ENCODE results near the gene DIABLO. TPM values are rescaled to one million over a fixed set of nuclear protein-coding genes. Genes with fewer than 3 reads are reported as not detected.

Gene DIABLO
- total RNA-seq, 1 experiment from 2014 or later, result 74.6 TPM

DNA sequence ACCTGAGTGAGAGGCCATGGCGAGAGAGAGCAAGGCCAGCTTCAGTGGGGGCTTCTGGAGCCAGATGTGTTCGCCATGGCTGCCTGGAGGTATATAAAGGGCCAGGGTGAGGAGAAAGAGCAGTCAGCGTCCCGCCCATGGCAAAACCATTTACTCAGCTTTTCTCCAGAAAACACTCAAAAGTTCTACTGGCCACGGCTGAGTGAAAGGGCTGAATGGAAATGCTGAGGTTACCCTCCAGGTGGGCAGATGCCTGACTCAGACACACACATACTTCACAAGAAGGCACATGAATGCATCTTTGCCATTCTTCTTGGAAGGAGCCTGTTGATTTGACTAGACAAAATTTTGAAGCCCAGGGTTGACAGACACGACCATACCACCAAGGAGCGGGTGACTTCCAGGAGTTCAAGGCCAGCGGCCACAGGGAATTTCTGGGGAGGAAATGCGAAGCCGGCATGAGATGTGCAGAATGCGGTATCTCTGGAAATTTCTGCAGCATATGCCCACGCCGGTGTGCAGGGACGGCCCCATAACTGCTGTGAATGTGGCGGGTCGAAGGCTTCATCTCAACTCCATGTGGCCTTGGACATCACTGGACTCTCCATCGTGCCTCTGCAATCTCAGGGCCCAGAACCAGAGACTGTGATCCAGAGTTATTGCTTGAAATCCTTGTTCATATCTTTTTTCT, 51.6 kb downstream of the DIABLO start, which contains the start of gene IL31:
Gene IL31, minus strand, starts transcription at position 67 of the 691 bp plus-strand sequence. Its CDS starts 49 bp downstream, at position 18.
- H3K36me3 Mint-ChIP-seq (ENCODE audit: insufficient read depth in 1 of 3, low read depth in 3 of 3), result no peaks in the 10 kb centered on the region; a peak in 1 of 7 replicates
- TF ChIP-seq, protein P1, sequence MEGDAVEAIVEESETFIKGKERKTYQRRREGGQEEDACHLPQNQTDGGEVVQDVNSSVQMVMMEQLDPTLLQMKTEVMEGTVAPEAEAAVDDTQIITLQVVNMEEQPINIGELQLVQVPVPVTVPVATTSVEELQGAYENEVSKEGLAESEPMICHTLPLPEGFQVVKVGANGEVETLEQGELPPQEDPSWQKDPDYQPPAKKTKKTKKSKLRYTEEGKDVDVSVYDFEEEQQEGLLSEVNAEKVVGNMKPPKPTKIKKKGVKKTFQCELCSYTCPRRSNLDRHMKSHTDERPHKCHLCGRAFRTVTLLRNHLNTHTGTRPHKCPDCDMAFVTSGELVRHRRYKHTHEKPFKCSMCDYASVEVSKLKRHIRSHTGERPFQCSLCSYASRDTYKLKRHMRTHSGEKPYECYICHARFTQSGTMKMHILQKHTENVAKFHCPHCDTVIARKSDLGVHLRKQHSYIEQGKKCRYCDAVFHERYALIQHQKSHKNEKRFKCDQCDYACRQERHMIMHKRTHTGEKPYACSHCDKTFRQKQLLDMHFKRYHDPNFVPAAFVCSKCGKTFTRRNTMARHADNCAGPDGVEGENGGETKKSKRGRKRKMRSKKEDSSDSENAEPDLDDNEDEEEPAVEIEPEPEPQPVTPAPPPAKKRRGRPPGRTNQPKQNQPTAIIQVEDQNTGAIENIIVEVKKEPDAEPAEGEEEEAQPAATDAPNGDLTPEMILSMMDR (conservative IDR thresholded peaks at IDR 0.05), result no peak
- H3K56ac ChIP-seq (ENCODE audit: insufficient read length, low read depth, low read length), result no peak within 1 kb of the TSS
- no peaks in the 10 kb centered on the region for H3K27me3 ChIP-seq (ENCODE audit: insufficient read depth, low read length)
- no peak for DNase-seq
- H4K20me1 ChIP-seq (ENCODE audit: control insufficient read depth, insufficient read depth, insufficient read length), result no peaks in the 10 kb centered on the region
- no peak within 1 kb of the TSS for H3T11ph ChIP-seq (ENCODE audit: low read length)
- H3K23ac ChIP-seq (ENCODE audit: insufficient read length, low read depth, low read length), result no peak within 1 kb of the TSS
- H3K4me1 Mint-ChIP-seq, result no peaks in the 10 kb centered on the region
- H3K79me1 ChIP-seq (ENCODE audit: insufficient read depth, low read depth, low read length, poor library complexity, severe bottlenecking), result no peaks in the 10 kb centered on the region
- H3K27ac Mint-ChIP-seq, result peak within 1 kb of the TSS in 1 of 3 experiments; percentile 86; a peak in 3 of 7 replicates
- H4K8ac ChIP-seq (replicated peaks; ENCODE audit: insufficient read length, low read depth, low read length), result no peak within 1 kb of the TSS
- H3K4ac ChIP-seq (ENCODE audit: low read depth, low read length), result no peak within 1 kb of the TSS
- no peak within 1 kb of the TSS for H2BK12ac ChIP-seq (ENCODE audit: insufficient read length, low read depth, low read length)
- H3K14ac ChIP-seq (ENCODE audit: insufficient read depth, low read length), result no peak within 1 kb of the TSS
- no peak within 1 kb of the TSS for H3K27ac ChIP-seq (ENCODE audit: insufficient read length, low read depth, low read length)
- H2BK20ac ChIP-seq (ENCODE audit: low read depth, low read length, poor library complexity, severe bottlenecking), result no peak within 1 kb of the TSS
- no peak within 1 kb of the TSS for H3K9ac ChIP-seq (ENCODE audit: extremely low read depth, insufficient read length, low read length)
- no peak within 1 kb of the TSS for H3K4me3 Mint-ChIP-seq
- H2AFZ ChIP-seq (ENCODE audit: low read length), result no peak within 1 kb of the TSS
- H3K23me2 ChIP-seq (ENCODE audit: insufficient read length, low read depth, low read length, poor library complexity, severe bottlenecking), result no peaks in the 10 kb centered on the region
- no peaks in the 10 kb centered on the region for H3K4me1 ChIP-seq (ENCODE audit: insufficient read depth, low read length)
- H3K79me2 ChIP-seq (ENCODE audit: insufficient read depth, low read length), result no peaks in the 10 kb centered on the region
- no peak within 1 kb of the TSS for H2BK5ac ChIP-seq (ENCODE audit: insufficient read length, low read length)
- H3K4me2 ChIP-seq (ENCODE audit: insufficient read depth, insufficient read length, low read length), result no peak within 1 kb of the TSS
- no peak within 1 kb of the TSS for H2AK5ac ChIP-seq (ENCODE audit: insufficient read length, low read length)
- no peak within 1 kb of the TSS for H2BK120ac ChIP-seq (ENCODE audit: low read depth, low read length, poor library complexity, severe bottlenecking)
- no peaks in the 10 kb centered on the region for H3K9me3 Mint-ChIP-seq
- H4K5ac ChIP-seq (ENCODE audit: insufficient read length, low read depth, low read length), result no peak within 1 kb of the TSS
- no peak within 1 kb of the TSS for H4K91ac ChIP-seq (ENCODE audit: insufficient read length, low read depth, low read length)
- H3K9me3 ChIP-seq (ENCODE audit: control insufficient read depth, low read depth, low read length), result no peaks in the 10 kb centered on the region
- peaks cover 5% of the 10 kb centered on the region; the same call in 1 of the 2 replicates for H3K27me3 Mint-ChIP-seq (ENCODE audit: low read depth)
- no peak within 1 kb of the TSS for H2BK15ac ChIP-seq (ENCODE audit: low read depth, low read length)
- H3K18ac ChIP-seq (ENCODE audit: insufficient read length, low read depth, low read length), result no peak within 1 kb of the TSS
- no CpG with 5 or more reads among the region's 17 CpGs for WGBS (ENCODE audit: extremely low coverage, insufficient read length, low lambda C conversion rate)
